Measurements from ENCODE around the gene CSAG2.

CSAG2 gene

GRCh38 chrX:152663086-152663485 is 46.0 kb downstream of the CSAG2 start:
- DNase-seq (ENCODE audit: low read depth), result no peak

GRCh38 chrX:152658302-152658701 is 50.8 kb downstream of the CSAG2 start:
- no peak for DNase-seq (ENCODE audit: low read depth)

Measured in T-helper 22 cell (primary cell).